Naive B cell (primary cell): ENCODE data around the gene GDI1. TPM values are rescaled to one million over a fixed set of nuclear protein-coding genes. Genes with fewer than 3 reads are reported as not detected.
A peak's percentile ranks its signal among the peaks of the same experiment; 100 is the strongest.

Source experiments
- ATAC-seq, 2 donors: fragments of 150-1000 bp; cut with Tn5 transposase; 2 replicates each; pipeline ENCODE4 v1.10.0; 2021; ENCODE audit warnings: low read depth in 2 of 2, mild to moderate bottlenecking in 2 of 2, moderate library complexity in 2 of 2
- DNase-seq: peaks from one replicate; pipeline ENCODE4 v3.0.0; 2022
- H3K27ac Mint-ChIP-seq, 6 donors: one replicate each; pipeline ENCODE4 v1.8.0; 2020 to 2022; ENCODE audit warnings: mild to moderate bottlenecking in 6 of 6, mixed read lengths in 6 of 6, moderate library complexity in 5 of 6, inconsistent platforms in 2 of 6
- H3K27me3 Mint-ChIP-seq, 3 donors: one replicate each; pipeline ENCODE4 v1.8.0; 2021 to 2022; ENCODE audit warnings: mixed read lengths in 3 of 3, mild to moderate bottlenecking in 1 of 3
- H3K36me3 Mint-ChIP-seq, 2 donors: one replicate each; pipeline ENCODE4 v1.8.0; 2020 to 2022; ENCODE audit warnings: mixed read lengths in 2 of 2, inconsistent platforms in 1 of 2, mild to moderate bottlenecking in 1 of 2
- H3K4me1 Mint-ChIP-seq, 3 donors: one replicate each; pipeline ENCODE4 v1.8.0; 2020 to 2022; ENCODE audit warnings: mixed read lengths in 3 of 3, inconsistent platforms in 1 of 3, mild to moderate bottlenecking in 1 of 3, moderate library complexity in 1 of 3
- H3K4me3 Mint-ChIP-seq, 8 donors: one replicate each; pipeline ENCODE4 v1.8.0; 2020 to 2022; ENCODE audit warnings: mild to moderate bottlenecking in 8 of 8, mixed read lengths in 8 of 8, moderate library complexity in 8 of 8, inconsistent platforms in 2 of 8
- H3K9me3 Mint-ChIP-seq, 7 donors: one replicate each; pipeline ENCODE4 v1.8.0; 2020 to 2022; ENCODE audit warnings: mixed read lengths in 7 of 7, mild to moderate bottlenecking in 5 of 7, inconsistent platforms in 2 of 7, moderate library complexity in 1 of 7
- polyA plus RNA-seq, 6 donors: library from polyadenylated mRNA; unstranded; fragments of 300-500 nt; fragmentation: Illumina TruSeq; gene quantifications; one replicate each; pipeline ENCODE4 v1.2.3, GENCODE V29; 2021; ENCODE audit warnings: low read depth in 6 of 6

Gene GDI1
- polyA plus RNA-seq, 6 donors from 2014 or later: 28.4 to 44.3 (median 35.5) TPM

- no peak overlapping the region for H3K4me3 Mint-ChIP-seq
- H3K9me3 Mint-ChIP-seq: peaks cover 0 to 2% (median 0%) of the 10 kb centered on the region in 7 donors
- H3K4me1 Mint-ChIP-seq: peaks cover 0 to 10% (median 5%) of the 10 kb centered on the region in 3 donors
- DNase-seq (no peak), ATAC-seq (peak; percentile 16 to 51)
- H3K27ac Mint-ChIP-seq: no peak overlapping the region
- no peaks in the 10 kb centered on the region for H3K36me3 Mint-ChIP-seq
- no peaks in the 10 kb centered on the region for H3K27me3 Mint-ChIP-seq
These were observed 17.8 kb upstream of the GDI1 start for GRCh38 chrX:154419189-154419588.

DNA sequence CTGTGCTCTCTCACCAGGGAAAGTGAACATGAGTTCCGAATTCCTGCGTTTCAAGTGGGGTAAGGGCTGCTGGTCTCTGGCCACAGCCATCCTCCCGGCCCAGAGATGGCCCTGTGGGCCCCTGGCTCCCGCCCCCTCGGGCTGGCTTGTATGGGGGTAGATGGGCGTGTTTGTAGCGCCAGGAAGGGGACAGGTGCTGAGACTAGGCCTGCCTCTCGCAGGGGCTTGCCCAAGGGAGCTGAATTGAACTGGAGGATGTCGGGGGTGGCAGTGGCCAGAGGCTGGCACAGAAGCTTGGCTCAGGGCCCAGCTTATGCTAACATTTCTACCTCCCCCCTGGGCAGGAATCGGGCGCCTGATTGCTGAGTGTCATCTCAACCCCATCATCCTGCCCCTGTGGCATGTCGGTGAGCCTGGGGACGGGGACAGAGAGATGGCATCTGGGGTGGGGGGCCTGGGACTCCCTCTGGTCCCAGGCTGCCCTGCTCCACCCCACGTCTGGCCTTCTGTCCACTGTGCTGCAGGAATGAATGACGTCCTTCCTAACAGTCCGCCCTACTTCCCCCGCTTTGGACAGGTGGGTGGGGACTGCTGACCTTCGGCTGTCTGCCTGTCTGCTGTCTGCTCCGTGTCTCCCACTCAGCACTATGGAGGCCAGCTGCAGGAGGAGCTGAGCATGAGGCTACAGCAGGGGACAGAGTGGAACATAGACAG lies 17.1 kb upstream of the GDI1 start:
- no peaks in the 10 kb centered on the region for H3K36me3 Mint-ChIP-seq
- peaks cover 0 to 10% (median 8%) of the 10 kb centered on the region in 3 donors for H3K4me1 Mint-ChIP-seq
- ATAC-seq (no peak), DNase-seq (no peak)
- no peak overlapping the region for H3K4me3 Mint-ChIP-seq
- no peaks in the 10 kb centered on the region for H3K27me3 Mint-ChIP-seq
- peak overlapping the region in 1 of 6 donors; percentile 36 for H3K27ac Mint-ChIP-seq
- H3K9me3 Mint-ChIP-seq: peaks cover 0 to 4% (median 0%) of the 10 kb centered on the region in 7 donors

DNA sequence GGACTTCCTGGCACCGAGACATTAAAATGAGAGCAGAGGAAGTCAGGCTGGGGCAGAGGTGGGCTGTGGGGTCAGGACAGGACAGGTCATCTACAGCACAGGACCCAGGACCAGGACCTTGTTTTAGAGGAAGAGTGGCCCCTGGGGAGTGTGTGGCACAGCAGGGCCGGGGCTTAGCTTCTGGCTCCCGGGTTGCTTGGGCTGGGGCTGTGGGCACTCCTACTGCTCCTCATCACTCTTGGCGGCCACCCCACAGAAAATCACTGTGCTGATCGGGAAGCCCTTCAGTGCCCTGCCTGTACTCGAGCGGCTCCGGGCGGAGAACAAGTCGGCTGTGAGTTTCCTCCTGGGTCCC lies 16.6 kb upstream of the GDI1 start:
- DNase-seq: no peak
- H3K27ac Mint-ChIP-seq: no peak overlapping the region
- H3K9me3 Mint-ChIP-seq: peaks cover 0 to 4% (median 0%) of the 10 kb centered on the region in 7 donors
- H3K27me3 Mint-ChIP-seq: no peaks in the 10 kb centered on the region
- no peaks in the 10 kb centered on the region for H3K36me3 Mint-ChIP-seq
- H3K4me1 Mint-ChIP-seq: peaks cover 0 to 10% (median 8%) of the 10 kb centered on the region in 3 donors
- no peak overlapping the region for H3K4me3 Mint-ChIP-seq
- no peak for ATAC-seq

DNA sequence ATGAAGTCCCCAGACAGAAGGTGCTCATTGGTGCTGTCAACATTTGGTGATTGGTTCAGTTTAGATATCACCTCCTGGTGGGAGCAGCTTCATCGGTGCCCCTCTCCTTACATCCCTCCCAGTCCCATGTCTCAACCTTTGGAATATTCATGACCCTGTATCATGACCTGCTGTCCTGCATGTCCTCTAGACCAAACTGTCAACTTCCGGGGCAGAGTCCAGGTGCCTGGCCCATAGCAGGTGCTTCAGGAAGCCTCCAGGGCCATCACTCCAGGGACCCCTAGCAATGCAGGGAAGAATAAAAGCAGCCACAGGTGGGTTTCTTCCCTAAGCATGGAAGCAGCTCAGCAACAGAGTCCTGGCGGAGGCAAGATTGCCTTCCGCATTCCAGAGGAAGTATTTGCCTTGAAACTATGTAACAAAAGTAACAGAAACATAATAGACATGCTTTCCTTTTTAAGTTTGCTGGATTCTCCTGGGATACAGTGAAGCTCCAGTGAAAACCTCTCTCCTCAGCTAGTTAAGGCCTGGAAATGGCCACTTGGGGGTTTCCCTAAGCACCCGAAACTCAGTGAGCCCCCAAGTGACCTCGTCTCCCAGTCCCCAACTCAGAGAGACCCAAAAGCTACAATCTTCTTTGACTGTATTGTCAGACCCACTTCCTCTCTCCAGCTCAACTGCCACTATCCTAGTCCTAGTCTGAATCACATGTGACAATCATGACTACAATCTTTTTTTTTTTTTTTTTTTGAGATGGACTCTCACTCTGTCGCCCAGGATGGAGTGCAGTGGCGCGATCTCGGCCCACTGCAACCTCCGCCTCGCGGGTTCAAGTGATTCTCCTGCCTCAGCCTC lies 9.8 kb upstream of the GDI1 start:
- H3K4me3 Mint-ChIP-seq: peak overlapping the region in 5 of 8 donors; percentile 12 to 90 (median 79)
- peaks cover 18 to 28% (median 20%) of the 10 kb centered on the region in 3 donors for H3K4me1 Mint-ChIP-seq
- H3K9me3 Mint-ChIP-seq: peaks cover 0 to 5% (median 0%) of the 10 kb centered on the region in 7 donors
- H3K36me3 Mint-ChIP-seq: no peaks in the 10 kb centered on the region
- DNase-seq (no peak), ATAC-seq (no peak)
- H3K27ac Mint-ChIP-seq: peak overlapping the region in 1 of 6 donors; percentile 56
- no peaks in the 10 kb centered on the region for H3K27me3 Mint-ChIP-seq

GRCh38 chrX:154428176-154429171 lies 8.5 kb upstream of the GDI1 start, which contains the start of gene ATP6AP1:
TSS of gene ATP6AP1 (plus strand) at chrX:154428677. CDS start at chrX:154428693, 16 bp downstream.
- H3K27me3 Mint-ChIP-seq: no peaks in the 10 kb centered on the region
- H3K9me3 Mint-ChIP-seq: peaks cover 0 to 5% (median 0%) of the 10 kb centered on the region in 7 donors
- peak within 1 kb of the TSS; percentile 79 to 92 (median 86) for H3K4me3 Mint-ChIP-seq
- peaks cover 18 to 28% (median 20%) of the 10 kb centered on the region in 3 donors for H3K4me1 Mint-ChIP-seq
- peak within 1 kb of the TSS; percentile 70 to 95 (median 88) for H3K27ac Mint-ChIP-seq
- ATAC-seq (peak; percentile 95 to 97), DNase-seq (peak; percentile 85)
- H3K36me3 Mint-ChIP-seq: no peaks in the 10 kb centered on the region

GRCh38 chrX:154429711-154430110 lies 7.2 kb upstream of the GDI1 start:
- H3K36me3 Mint-ChIP-seq: no peaks in the 10 kb centered on the region
- no peak for ATAC-seq
- peak overlapping the region in 4 of 6 donors; percentile 10 to 80 (median 48) for H3K27ac Mint-ChIP-seq
- H3K4me3 Mint-ChIP-seq: peak overlapping the region; percentile 79 to 90 (median 86)
- peaks cover 15 to 28% (median 20%) of the 10 kb centered on the region in 3 donors for H3K4me1 Mint-ChIP-seq
- peaks cover 0 to 5% (median 0%) of the 10 kb centered on the region in 7 donors for H3K9me3 Mint-ChIP-seq
- H3K27me3 Mint-ChIP-seq: no peaks in the 10 kb centered on the region
- no peak for DNase-seq

GRCh38 chrX:154430479-154430878 lies 6.5 kb upstream of the GDI1 start:
- Mint-ChIP-seq H3K9me3 (peaks cover 0 to 5% (median 0%) of the 10 kb centered on the region in 7 donors), H3K36me3 (no peaks in the 10 kb centered on the region), H3K27ac (peak overlapping the region in 2 of 6 donors; percentile 5 to 12), H3K4me1 (peaks cover 15 to 28% (median 20%) of the 10 kb centered on the region in 3 donors), H3K4me3 (peak overlapping the region in 4 of 8 donors; percentile 3 to 45 (median 28)), H3K27me3 (no peaks in the 10 kb centered on the region)
- DNase-seq (no peak), ATAC-seq (no peak)

DNA sequence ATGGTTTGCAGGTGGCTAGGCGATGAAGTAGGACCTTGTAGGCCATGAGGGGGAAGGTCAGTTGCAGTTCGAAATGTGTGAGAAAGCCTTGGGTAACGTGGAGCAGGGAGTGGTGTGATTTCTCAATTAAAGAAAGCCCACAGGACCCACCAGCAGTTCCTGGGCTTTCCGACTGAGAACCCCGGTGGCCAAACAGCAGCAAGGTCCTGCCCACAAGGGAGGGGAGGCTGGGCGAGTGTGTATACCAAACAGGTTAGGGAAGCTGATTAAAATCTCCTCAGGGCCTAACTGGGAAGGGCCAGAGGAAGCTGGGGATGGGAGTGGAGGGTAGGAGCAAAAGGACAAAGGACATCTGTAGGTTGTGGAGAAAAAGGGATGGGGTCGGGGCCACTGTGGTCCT lies 6.0 kb upstream of the GDI1 start:
- peak overlapping the region in 2 of 6 donors; percentile 5 to 48 for H3K27ac Mint-ChIP-seq
- DNase-seq (no peak), ATAC-seq (no peak)
- peaks cover 17 to 28% (median 23%) of the 10 kb centered on the region in 3 donors for H3K4me1 Mint-ChIP-seq
- no peaks in the 10 kb centered on the region for H3K36me3 Mint-ChIP-seq
- peak overlapping the region in 1 of 8 donors; percentile 35 for H3K4me3 Mint-ChIP-seq
- peaks cover 0 to 5% (median 0%) of the 10 kb centered on the region in 7 donors for H3K9me3 Mint-ChIP-seq
- no peaks in the 10 kb centered on the region for H3K27me3 Mint-ChIP-seq

- no peak for ATAC-seq
- Mint-ChIP-seq H3K9me3 (peaks cover 0 to 5% (median 0%) of the 10 kb centered on the region in 7 donors), H3K4me1 (peaks cover 21 to 31% (median 28%) of the 10 kb centered on the region in 3 donors), H3K27ac (peak overlapping the region in 1 of 6 donors; percentile 70), H3K4me3 (no peak overlapping the region), H3K36me3 (no peaks in the 10 kb centered on the region), H3K27me3 (no peaks in the 10 kb centered on the region)
- DNase-seq: no peak
These were observed 5.6 kb upstream of the GDI1 start for GRCh38 chrX:154431341-154431740.

DNA sequence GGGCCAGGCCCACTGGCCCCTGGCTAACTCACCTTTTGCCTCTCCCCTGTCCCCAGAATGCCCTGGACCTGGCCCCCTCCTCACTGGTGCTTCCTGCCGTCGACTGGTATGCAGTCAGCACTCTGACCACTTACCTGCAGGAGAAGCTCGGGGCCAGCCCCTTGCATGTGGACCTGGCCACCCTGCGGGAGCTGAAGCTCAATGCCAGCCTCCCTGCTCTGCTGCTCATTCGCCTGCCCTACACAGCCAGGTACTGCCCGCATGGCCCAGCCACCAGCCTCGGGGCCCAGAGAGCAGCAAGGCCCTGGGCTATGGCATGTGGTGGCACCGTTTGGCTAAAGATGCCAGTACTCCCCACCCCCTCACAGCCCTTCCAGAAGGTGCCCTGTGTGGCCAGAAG lies 4.7 kb upstream of the GDI1 start:
- no peak overlapping the region for H3K27ac Mint-ChIP-seq
- H3K9me3 Mint-ChIP-seq: peaks cover 0 to 3% (median 0%) of the 10 kb centered on the region in 7 donors
- no peaks in the 10 kb centered on the region for H3K36me3 Mint-ChIP-seq
- H3K4me1 Mint-ChIP-seq: peaks cover 22 to 29% (median 28%) of the 10 kb centered on the region in 3 donors
- no peaks in the 10 kb centered on the region for H3K27me3 Mint-ChIP-seq
- ATAC-seq (no peak), DNase-seq (no peak)
- H3K4me3 Mint-ChIP-seq: peak overlapping the region in 1 of 8 donors; percentile 12

- ATAC-seq: no peak
- peak overlapping the region in 1 of 8 donors; percentile 47 for H3K4me3 Mint-ChIP-seq
- no peaks in the 10 kb centered on the region for H3K36me3 Mint-ChIP-seq
- DNase-seq: no peak
- no peaks in the 10 kb centered on the region for H3K27me3 Mint-ChIP-seq
- peak overlapping the region in 1 of 6 donors; percentile 75 for H3K27ac Mint-ChIP-seq
- H3K9me3 Mint-ChIP-seq: peaks cover 0 to 6% (median 0%) of the 10 kb centered on the region in 7 donors
- H3K4me1 Mint-ChIP-seq: peaks cover 22 to 31% (median 27%) of the 10 kb centered on the region in 3 donors
These were observed 3.3 kb upstream of the GDI1 start for GRCh38 chrX:154433605-154434004.

GRCh38 chrX:154434394-154435168 lies 2.4 kb upstream of the GDI1 start:
- no peaks in the 10 kb centered on the region for H3K27me3 Mint-ChIP-seq
- H3K4me3 Mint-ChIP-seq: peak overlapping the region in 1 of 8 donors; percentile 47
- peaks cover 22 to 29% (median 22%) of the 10 kb centered on the region in 3 donors for H3K4me1 Mint-ChIP-seq
- no peak for ATAC-seq
- H3K9me3 Mint-ChIP-seq: peaks cover 0 to 6% (median 0%) of the 10 kb centered on the region in 7 donors
- DNase-seq: no peak
- H3K36me3 Mint-ChIP-seq: no peaks in the 10 kb centered on the region
- H3K27ac Mint-ChIP-seq: peak overlapping the region in 1 of 6 donors; percentile 33
